HepG2 (cell line): ENCODE measurements around the gene PKIG. TPM values are rescaled to one million over a fixed set of nuclear protein-coding genes. Genes with fewer than 3 reads are reported as not detected.

Experiments used
- ATAC-seq: fragments of 200-7000 bp; cut with Tn5 transposase; 3 replicates; pipeline ENCODE4 v1.9.1; 2020; ENCODE audit warnings: mild to moderate bottlenecking, moderate library complexity
- BruUV-seq: library from RNA; stranded (reverse); fragments of 400-500 nt; replicated peaks from 2 replicates; lab custom pipeline; 2021; lab: Mats Ljungman, UMichigan
- CTCF ChIA-PET: fragments of 300-600 bp; formaldehyde crosslinking; extraction: SDS; loops from one replicate; lab custom pipeline; 2021; ENCODE audit warnings: low total read pairs, inconsistent platforms, low intra/inter-chr PET ratio; lab: Yijun Ruan, JAX
- POLR2A ChIA-PET: fragments of 350-600 bp; sonication (Branson Sonifier 250); formaldehyde crosslinking; loops from one replicate; lab custom pipeline; 2020; ENCODE audit warnings: antibody characterized with exemption, inconsistent platforms; lab: Yijun Ruan, JAX
- DNase-seq: peaks from one replicate; pipeline ENCODE4 v3.0.0-alpha.2; 2015; ENCODE audit warnings: low spot score
- FAIRE-seq: peaks from 3 replicates; lab custom pipeline; 2011; peaks lifted over from hg19 to GRCh38; lab: Jason Lieb, UNC
- H2AFZ ChIP-seq: one replicate; pipeline ENCODE4 v1.6.1; 2011; ENCODE audit warnings: low read length, inconsistent platforms
- H3K27ac ChIP-seq: fragments of 300-600 bp; 3 replicates; pipeline ENCODE4 v1.8.0; 2011; ENCODE audit warnings: mixed run types, mild to moderate bottlenecking, mixed read lengths, low read length, inconsistent platforms; ENCODE audit not compliant: insufficient read depth; ENCODE audit errors: extremely low read length
- H3K27me3 ChIP-seq, 2 experiments: fragments of 200-600 bp in 1 of 2; 2 replicates in 1 of 2; 3 replicates in 1 of 2; pipeline versions ENCODE4 v1.6.0 to v1.8.0; 2011; ENCODE audit warnings: low read length in 2 of 2, mild to moderate bottlenecking in 2 of 2, moderate library complexity in 2 of 2, inconsistent platforms in 1 of 2; ENCODE audit not compliant: insufficient read depth in 2 of 2, control insufficient read depth in 1 of 2
- H3K36me3 ChIP-seq, 2 experiments: fragments of 200-600 bp in 1 of 2; replicated peaks in 1 of 2; 2 replicates in 1 of 2; 3 replicates in 1 of 2; pipeline versions ENCODE4 v1.5.1 to v1.8.0; 2011; ENCODE audit warnings: low read length in 2 of 2, inconsistent platforms in 1 of 2; ENCODE audit not compliant: insufficient read depth in 2 of 2, control insufficient read depth in 1 of 2
- H3K4me1 ChIP-seq: 2 replicates; pipeline ENCODE4 v1.5.1; 2012; ENCODE audit warnings: low read length, inconsistent platforms; ENCODE audit not compliant: insufficient read depth
- H3K4me2 ChIP-seq: 2 replicates; pipeline ENCODE4 v1.6.0; 2011; ENCODE audit warnings: low read depth, low read length, inconsistent platforms
- H3K4me3 ChIP-seq, 3 experiments: fragments of 200-600 bp in 1 of 3; sonication (generic), shearing (Covaris generic) in 1 of 3; replicated peaks in 1 of 3; 2 replicates each; pipeline ENCODE4 v1.5.1; 2011 to 2016; ENCODE audit warnings: low read length in 3 of 3, inconsistent platforms in 2 of 3, low read depth in 2 of 3, mild to moderate bottlenecking in 2 of 3, control low read depth in 1 of 3, mixed read lengths in 1 of 3; ENCODE audit not compliant: insufficient read depth in 1 of 3
- H3K79me2 ChIP-seq: one replicate; pipeline ENCODE4 v1.6.1; 2011; ENCODE audit warnings: low read length, inconsistent platforms; ENCODE audit not compliant: insufficient read depth
- H3K9ac ChIP-seq: 2 replicates; pipeline ENCODE4 v1.6.0; 2011; ENCODE audit warnings: mild to moderate bottlenecking, low read depth, low read length, inconsistent platforms; ENCODE audit not compliant: insufficient read depth
- H3K9me3 ChIP-seq: 2 replicates; pipeline ENCODE4 v1.5.1; 2012; ENCODE audit warnings: mild to moderate bottlenecking, low read length
- H4K20me1 ChIP-seq: 2 replicates; pipeline ENCODE4 v1.6.0; 2011; ENCODE audit warnings: inconsistent platforms, mild to moderate bottlenecking, low read length, moderate library complexity; ENCODE audit not compliant: insufficient read depth
- CEBPB ChIP-seq: IDR thresholded peaks from 2 replicates; pipeline ENCODE4 v1.6.1; 2011; ENCODE audit warnings: low read depth, low read length, improper control_type of control experiment, borderline replicate concordance
- ETS1 ChIP-seq: sonication (generic); formaldehyde crosslinking; IDR thresholded peaks from 2 replicates; pipeline ENCODE4 v1.4.0; 2020; ENCODE audit warnings: missing genetic modification reagents
- FOXC1 ChIP-seq: sonication (generic); formaldehyde crosslinking; IDR thresholded peaks from 2 replicates; pipeline ENCODE4 v1.8.0; 2022; ENCODE audit warnings: mild to moderate bottlenecking, missing genetic modification reagents, borderline replicate concordance
- GZF1 ChIP-seq: sonication (generic); formaldehyde crosslinking; IDR thresholded peaks from 2 replicates; pipeline ENCODE4 v1.5.1; 2020; ENCODE audit warnings: mild to moderate bottlenecking, missing genetic modification reagents
- HIC2 ChIP-seq: sonication (generic); formaldehyde crosslinking; IDR thresholded peaks from 2 replicates; pipeline ENCODE4 v1.9.0; 2022; ENCODE audit warnings: low read depth, missing genetic modification reagents
- HOXA3 ChIP-seq: sonication (generic); formaldehyde crosslinking; IDR thresholded peaks from 2 replicates; pipeline ENCODE4 v1.5.0; 2020; ENCODE audit warnings: missing genetic modification reagents
- MYPOP ChIP-seq: sonication (generic); formaldehyde crosslinking; IDR thresholded peaks from 2 replicates; pipeline ENCODE4 v1.8.1; 2023; ENCODE audit warnings: mild to moderate bottlenecking, moderate library complexity, missing genetic modification reagents
- RARG ChIP-seq: sonication (generic); formaldehyde crosslinking; IDR thresholded peaks from 2 replicates; pipeline ENCODE4 v1.4.0; 2020; ENCODE audit warnings: low read depth, mild to moderate bottlenecking, missing genetic modification reagents
- SPEN ChIP-seq: sonication (generic); formaldehyde crosslinking; IDR thresholded peaks from 2 replicates; pipeline ENCODE4 v1.5.1; 2020; ENCODE audit warnings: low read depth, mild to moderate bottlenecking, missing genetic modification reagents
- U2AF2 ChIP-seq: fragments of 200-400 bp; formaldehyde crosslinking; IDR thresholded peaks from 2 replicates; pipeline ENCODE4 v1.6.1; 2017; ENCODE audit warnings: low read depth, mild to moderate bottlenecking, low read length
- ZNF253 ChIP-seq: sonication (generic); formaldehyde crosslinking; IDR thresholded peaks from 2 replicates; pipeline ENCODE4 v1.8.0; 2022; ENCODE audit warnings: mild to moderate bottlenecking, missing genetic modification reagents, borderline replicate concordance
- ZNF354B ChIP-seq: sonication (generic); formaldehyde crosslinking; IDR thresholded peaks from 2 replicates; pipeline ENCODE4 v1.8.0; 2022; ENCODE audit warnings: mild to moderate bottlenecking, missing genetic modification reagents
- ZNF446 ChIP-seq: sonication (generic); formaldehyde crosslinking; IDR thresholded peaks from 2 replicates; pipeline ENCODE4 v1.5.0; 2020; ENCODE audit warnings: mild to moderate bottlenecking, missing genetic modification reagents
- ZNF567 ChIP-seq: sonication (generic); formaldehyde crosslinking; IDR thresholded peaks from 2 replicates; pipeline ENCODE4 v1.8.1; 2023; ENCODE audit warnings: mild to moderate bottlenecking, missing genetic modification reagents, borderline replicate concordance
- ZNF773 ChIP-seq: sonication (generic); formaldehyde crosslinking; IDR thresholded peaks from 2 replicates; pipeline ENCODE4 v1.4.0; 2020; ENCODE audit warnings: missing genetic modification reagents, borderline replicate concordance
- WGBS: methylation state at CpG from one replicate; pipeline ENCODE4 v1.1.6; 2017; ENCODE audit warnings: low lambda C conversion rate; 5-methylcytosine and 5-hydroxymethylcytosine counted together
- in situ Hi-C: cut with HindIII; loops from 2 replicates; pipeline ENCODE4 v1.10.0; 2017; ENCODE audit warnings: low pct_unique_long_range_greater_than_20kb; ENCODE audit not compliant: extremely low pct_ligation_motif_present
- intact Hi-C: fragments of 100-400 bp; cut with micrococcal nuclease; formaldehyde crosslinking; loops from one replicate; pipeline ENCODE4 v1.10.0; 2022; ENCODE audit not compliant: unreplicated experiment
- polyA plus RNA-seq, 8 experiments: library from polyadenylated mRNA; depleted of rRNA in 3 of 8; stranded (reverse) in 7 of 8; unstranded in 1 of 8; fragments of >200 nt; fragmentation: Illumina TruSeq in 4 of 8; extraction: Trizol in 4 of 8; gene quantifications; 2 replicates each; pipeline versions ENCODE4 v1.2.1 to v1.2.3, GENCODE V29; 2011 to 2016; ENCODE audit warnings: low read depth in 4 of 8, missing spikeins in 1 of 8, mixed read lengths in 1 of 8; ENCODE audit not compliant: insufficient read depth in 1 of 8
- total RNA-seq, 5 experiments: library from RNA; depleted of rRNA; stranded (reverse); fragments of >200 nt; fragmentation: Illumina TruSeq; extraction: Trizol; gene quantifications; 2 replicates each; pipeline ENCODE4 v1.2.3, GENCODE V29; 2016; ENCODE audit warnings: low read depth in 1 of 5
- TF ChIP-seq, protein P1 (sequence below): sonication (generic); formaldehyde crosslinking; IDR thresholded peaks from 2 replicates; pipeline ENCODE4 v1.4.0; 2020; ENCODE audit warnings: missing genetic modification reagents, borderline replicate concordance

PKIG gene
- total and polyA plus RNA-seq, 2 of the 13 experiments (the other 11 are each of a cell fraction or from before 2014, with no cell fraction given): 30.8 to 44.5 TPM

GRCh38 chr20:44651684-44652423, 69.5 kb downstream of the PKIG start, which contains the start of gene ADA:
TSS of gene ADA (minus strand) at chr20:44651699. CDS start at chr20:44651607, 92 bp downstream.
- Histone ChIP-seq H3K4me3 (peak within 1 kb of the TSS; percentile 69 to 78 (median 71)), H3K27me3 (peaks cover 5 to 39% of the 10 kb centered on the region in 2 experiments; a peak in 3 of 5 replicates), H3K9me3 (no peaks in the 10 kb centered on the region), H4K20me1 (no peaks in the 10 kb centered on the region), H3K4me2 (peak within 1 kb of the TSS; percentile 98), H3K4me1 (peaks cover 17% of the 10 kb centered on the region), H3K79me2 (no peaks in the 10 kb centered on the region), H3K36me3 (no peaks in the 10 kb centered on the region), H3K27ac (no peak within 1 kb of the TSS), H2AFZ (peak within 1 kb of the TSS; percentile 36), H3K9ac (peak within 1 kb of the TSS; percentile 59; the same call in 1 of the 2 replicates)
- POLR2A ChIA-PET: interaction anchor here (0.5 to 1.3 kb wide), 4 partner anchors 9 to 565 kb away, joined by 3 to 8 read pairs (median 4); partner anchors contain the start of gene TTPAL
- WGBS: under 1% methylated on average over 34 of the region's 68 CpGs
- intact Hi-C loops (no loop called here), in situ Hi-C loops (no loop called here)
- BruUV-seq: no TSS peak
- FAIRE-seq (no peak), DNase-seq (peak; percentile 47), ATAC-seq (peak; percentile 85)
- CTCF ChIA-PET: no interaction called here
- TF ChIP-seq ZNF253 (CRISPR knock-in tag) (no peak), RARG (CRISPR knock-in tag) (no peak), U2AF2 (no peak), HIC2 (CRISPR knock-in tag) (no peak), ZNF567 (CRISPR knock-in tag) (no peak), FOXC1 (CRISPR knock-in tag) (no peak), ZNF446 (CRISPR knock-in tag) (no peak), CEBPB (no peak), GZF1 (CRISPR knock-in tag) (no peak), ZNF354B (CRISPR knock-in tag) (no peak), ETS1 (CRISPR knock-in tag) (0 out of 2 replicates have a peak, but pooled peaks have one; percentile 12), MYPOP (CRISPR knock-in tag) (peak; percentile 84), SPEN (CRISPR knock-in tag) (0 out of 2 replicates have a peak, but pooled peaks have one; percentile 24), ZNF773 (CRISPR knock-in tag) (no peak), HOXA3 (peak; percentile 2; the same call in 1 of the 2 replicates)
- TF ChIP-seq, protein P1, sequence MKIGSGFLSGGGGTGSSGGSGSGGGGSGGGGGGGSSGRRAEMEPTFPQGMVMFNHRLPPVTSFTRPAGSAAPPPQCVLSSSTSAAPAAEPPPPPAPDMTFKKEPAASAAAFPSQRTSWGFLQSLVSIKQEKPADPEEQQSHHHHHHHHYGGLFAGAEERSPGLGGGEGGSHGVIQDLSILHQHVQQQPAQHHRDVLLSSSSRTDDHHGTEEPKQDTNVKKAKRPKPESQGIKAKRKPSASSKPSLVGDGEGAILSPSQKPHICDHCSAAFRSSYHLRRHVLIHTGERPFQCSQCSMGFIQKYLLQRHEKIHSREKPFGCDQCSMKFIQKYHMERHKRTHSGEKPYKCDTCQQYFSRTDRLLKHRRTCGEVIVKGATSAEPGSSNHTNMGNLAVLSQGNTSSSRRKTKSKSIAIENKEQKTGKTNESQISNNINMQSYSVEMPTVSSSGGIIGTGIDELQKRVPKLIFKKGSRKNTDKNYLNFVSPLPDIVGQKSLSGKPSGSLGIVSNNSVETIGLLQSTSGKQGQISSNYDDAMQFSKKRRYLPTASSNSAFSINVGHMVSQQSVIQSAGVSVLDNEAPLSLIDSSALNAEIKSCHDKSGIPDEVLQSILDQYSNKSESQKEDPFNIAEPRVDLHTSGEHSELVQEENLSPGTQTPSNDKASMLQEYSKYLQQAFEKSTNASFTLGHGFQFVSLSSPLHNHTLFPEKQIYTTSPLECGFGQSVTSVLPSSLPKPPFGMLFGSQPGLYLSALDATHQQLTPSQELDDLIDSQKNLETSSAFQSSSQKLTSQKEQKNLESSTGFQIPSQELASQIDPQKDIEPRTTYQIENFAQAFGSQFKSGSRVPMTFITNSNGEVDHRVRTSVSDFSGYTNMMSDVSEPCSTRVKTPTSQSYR (CRISPR knock-in tag): no peak
